ENCODE results near the gene DCLK3. TPM values are rescaled to one million over a fixed set of nuclear protein-coding genes. Genes with fewer than 3 reads are reported as not detected.

DCLK3 gene
- total and polyA plus RNA-seq, 2 of the 4 experiments (the other 2 are of a cell fraction), result not detected

- no peak overlapping the region for H4K8ac ChIP-seq (ENCODE audit: low read depth in 2 of 2, low read length in 2 of 2)
- no peak overlapping the region for H2BK20ac ChIP-seq (ENCODE audit: low read depth, low read length)
- H4K5ac ChIP-seq (ENCODE audit: low read depth, low read length), result no peak overlapping the region
- H3K4me1 ChIP-seq (ENCODE audit: control insufficient read depth, insufficient read depth, low read length), result no peaks in the 10 kb centered on the region
- in situ Hi-C loops (cut with MboI; ENCODE audit: low sequenced_read_pairs) (no loop called here), intact Hi-C loops (cut with micrococcal nuclease) (no loop called here), dilution Hi-C loops (cut with HindIII; ENCODE audit: low sequenced_read_pairs, unreplicated experiment) (no loop called here)
- no peaks in the 10 kb centered on the region for H3K9me1 ChIP-seq (ENCODE audit: insufficient read depth, low read length)
- no peak overlapping the region for H4K91ac ChIP-seq (ENCODE audit: insufficient read depth, low read depth, low read length)
- H3K27me3 ChIP-seq (ENCODE audit: control insufficient read depth, insufficient read depth, low read length), result peaks cover 2% of the 10 kb centered on the region; the same call in 1 of the 2 replicates
- no peak overlapping the region; the same call in 1 of the 2 replicates for H3K56ac ChIP-seq (ENCODE audit: extremely low read depth, insufficient read depth, low read length)
- no peak overlapping the region for H3K27ac ChIP-seq (ENCODE audit: insufficient read depth, low read length)
- BruUV-seq (replicated peaks), result no TSS peak
- H3K4ac ChIP-seq (ENCODE audit: low read depth, low read length), result no peak overlapping the region
- ChIA-PET POLR2A (ENCODE audit: unreplicated experiment) (no interaction called here), CTCF (no interaction called here)
- peak overlapping the region; percentile 39 for H2AK9ac ChIP-seq (replicated peaks; ENCODE audit: low read depth, low read length, poor library complexity)
- no peak for ATAC-seq (ENCODE audit: low read depth)
- TF ChIP-seq RFX5 (IDR thresholded peaks at IDR 0.05; ENCODE audit: low read depth, low read length), result no peak
- TF ChIP-seq MXI1 (IDR thresholded peaks at IDR 0.05; ENCODE audit: borderline replicate concordance, low read depth, low read length), result no peak
- no peak for TF ChIP-seq RAD21 (IDR thresholded peaks at IDR 0.05; ENCODE audit: low read length)
- TF ChIP-seq CTCF (conservative IDR thresholded peaks at IDR 0.05; ENCODE audit: low read depth, low read length), result no peak
- no peak for TF ChIP-seq USF2 (IDR thresholded peaks at IDR 0.05; ENCODE audit: low read depth, low read length)
- TF ChIP-seq FOS (IDR thresholded peaks at IDR 0.05; ENCODE audit: low read depth, low read length), result no peak
- no peak for TF ChIP-seq CEBPB (IDR thresholded peaks at IDR 0.05; ENCODE audit: low read depth, low read length)
- no peak for TF ChIP-seq MAFK (IDR thresholded peaks at IDR 0.05; ENCODE audit: low read depth, low read length)
- no peak for TF ChIP-seq CHD1 (IDR thresholded peaks at IDR 0.05; ENCODE audit: low read depth, low read length)
- TF ChIP-seq RCOR1 (IDR thresholded peaks at IDR 0.05; ENCODE audit: insufficient replicate concordance, low read length), result no peak
- H3K4me3 ChIP-seq (ENCODE audit: insufficient read depth, low read depth, low read length), result no peak overlapping the region
- H3K18ac ChIP-seq (ENCODE audit: low read depth, low read length), result no peak overlapping the region
- WGBS, 2 experiments (ENCODE audit: extremely low coverage in 2 of 2, insufficient read length in 1 of 2), result no CpG with 5 or more reads among the region's 2 CpGs
- DNase-seq, result no peak
- no peak overlapping the region for H2BK5ac ChIP-seq (ENCODE audit: low read depth, low read length, poor library complexity, severe bottlenecking)
- H2BK15ac ChIP-seq (ENCODE audit: low read depth, low read length), result no peak overlapping the region
- no peak overlapping the region for H3K23ac ChIP-seq (ENCODE audit: low read depth, low read length)
- H2AFZ ChIP-seq (replicated peaks; ENCODE audit: low read length, poor library complexity), result no peak overlapping the region
- no peaks in the 10 kb centered on the region for H3K79me1 ChIP-seq (ENCODE audit: low read depth in 1 of 2, low read length in 2 of 2)
- no peak overlapping the region for H3K9ac ChIP-seq (ENCODE audit: low read depth, low read length)
- no peaks in the 10 kb centered on the region for H3K9me3 ChIP-seq (ENCODE audit: control insufficient read depth, insufficient read depth, low read length)
- no peaks in the 10 kb centered on the region for H4K20me1 ChIP-seq (ENCODE audit: insufficient read depth, low read length)
- no peaks in the 10 kb centered on the region for H3K36me3 ChIP-seq (ENCODE audit: control insufficient read depth, insufficient read depth, low read length)
- no peak overlapping the region for H2BK120ac ChIP-seq (ENCODE audit: low read depth, low read length)
- H3K14ac ChIP-seq (replicated peaks; ENCODE audit: low read depth, low read length), result no peak overlapping the region
- no peak overlapping the region for H3K4me2 ChIP-seq (ENCODE audit: low read depth, low read length)
- H2AK5ac ChIP-seq (ENCODE audit: low read depth, low read length), result no peak overlapping the region
Observed at GRCh38 chr3:36666166-36666565, 98.2 kb downstream of the DCLK3 start.
